Glutamatergic neuron (in vitro differentiated cells): ENCODE data around the gene ALKBH3. TPM values are rescaled to one million over a fixed set of nuclear protein-coding genes. Genes with fewer than 3 reads are reported as not detected.
A peak's percentile ranks its signal among the peaks of the same experiment; 100 is the strongest.

ENCODE experiments used
- DNase-seq: peaks from one replicate; pipeline ENCODE4 v3.0.0; 2022
- H3K27ac Mint-ChIP-seq: one replicate; pipeline ENCODE4 v1.8.0; 2020; ENCODE audit warnings: mild to moderate bottlenecking, mixed read lengths, inconsistent platforms; ENCODE audit not compliant: unreplicated experiment
- H3K27me3 Mint-ChIP-seq: one replicate; pipeline ENCODE4 v1.8.0; 2020; ENCODE audit warnings: mild to moderate bottlenecking, moderate library complexity, mixed read lengths, inconsistent platforms; ENCODE audit not compliant: unreplicated experiment
- H3K36me3 Mint-ChIP-seq: one replicate; pipeline ENCODE4 v1.8.0; 2020; ENCODE audit warnings: mild to moderate bottlenecking, mixed read lengths, inconsistent platforms; ENCODE audit not compliant: unreplicated experiment
- H3K4me1 Mint-ChIP-seq: one replicate; pipeline ENCODE4 v1.8.0; 2020; ENCODE audit warnings: mild to moderate bottlenecking, low read depth, mixed read lengths, inconsistent platforms; ENCODE audit not compliant: unreplicated experiment
- H3K4me3 Mint-ChIP-seq: one replicate; pipeline ENCODE4 v1.8.0; 2020; ENCODE audit warnings: mild to moderate bottlenecking, mixed read lengths, inconsistent platforms; ENCODE audit not compliant: unreplicated experiment
- H3K9me3 Mint-ChIP-seq: one replicate; pipeline ENCODE4 v1.8.0; 2020; ENCODE audit warnings: mild to moderate bottlenecking, moderate library complexity, mixed read lengths, inconsistent platforms; ENCODE audit not compliant: unreplicated experiment
- total RNA-seq: library from RNA; stranded (reverse); fragmentation: NEBNext Ultra II Directional; extraction: Animal tissue kit (Norgen Biotek cat#: 25700); gene quantifications from one replicate; pipeline ENCODE4 v1.2.1, GENCODE V29; 2021; ENCODE audit not compliant: unreplicated experiment
- TF ChIP-seq, protein P1 (sequence below): fragments of 200-600 bp; sonication (generic); IDR thresholded peaks from one replicate; pipeline ENCODE4 v1.5.0; 2021; ENCODE audit not compliant: partially characterized antibody, unreplicated experiment

The ALKBH3 gene
- total RNA-seq, 1 donor from 2014 or later: 30.4 TPM

DNA sequence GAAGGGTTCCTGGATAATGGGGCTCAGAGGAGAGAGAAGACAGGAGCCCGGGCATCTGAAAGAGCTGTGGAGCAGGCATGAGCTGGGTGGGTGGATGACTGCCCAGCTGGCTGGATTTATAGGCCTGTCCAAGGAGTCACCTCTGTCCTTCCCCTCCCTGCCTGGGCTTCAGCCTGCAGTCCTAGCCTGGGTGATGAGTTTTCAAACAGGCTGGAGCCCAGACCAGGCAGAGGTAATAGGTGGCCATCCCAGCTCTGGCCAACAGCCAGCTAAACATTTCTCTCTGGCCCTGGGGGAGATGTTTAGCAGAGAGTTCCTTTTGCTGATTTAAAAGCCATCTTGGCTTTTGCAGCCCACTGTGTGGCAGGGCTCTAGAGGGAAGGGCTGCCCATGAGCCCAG is 67.2 kb downstream of the ALKBH3 start:
- Mint-ChIP-seq H3K4me1 (peaks cover 26% of the 10 kb centered on the region), H3K9me3 (peaks cover 23% of the 10 kb centered on the region), H3K27ac (peak overlapping the region; percentile 89), H3K4me3 (peak overlapping the region; percentile 80), H3K36me3 (no peaks in the 10 kb centered on the region), H3K27me3 (peaks cover 17% of the 10 kb centered on the region)
- TF ChIP-seq, protein P1, sequence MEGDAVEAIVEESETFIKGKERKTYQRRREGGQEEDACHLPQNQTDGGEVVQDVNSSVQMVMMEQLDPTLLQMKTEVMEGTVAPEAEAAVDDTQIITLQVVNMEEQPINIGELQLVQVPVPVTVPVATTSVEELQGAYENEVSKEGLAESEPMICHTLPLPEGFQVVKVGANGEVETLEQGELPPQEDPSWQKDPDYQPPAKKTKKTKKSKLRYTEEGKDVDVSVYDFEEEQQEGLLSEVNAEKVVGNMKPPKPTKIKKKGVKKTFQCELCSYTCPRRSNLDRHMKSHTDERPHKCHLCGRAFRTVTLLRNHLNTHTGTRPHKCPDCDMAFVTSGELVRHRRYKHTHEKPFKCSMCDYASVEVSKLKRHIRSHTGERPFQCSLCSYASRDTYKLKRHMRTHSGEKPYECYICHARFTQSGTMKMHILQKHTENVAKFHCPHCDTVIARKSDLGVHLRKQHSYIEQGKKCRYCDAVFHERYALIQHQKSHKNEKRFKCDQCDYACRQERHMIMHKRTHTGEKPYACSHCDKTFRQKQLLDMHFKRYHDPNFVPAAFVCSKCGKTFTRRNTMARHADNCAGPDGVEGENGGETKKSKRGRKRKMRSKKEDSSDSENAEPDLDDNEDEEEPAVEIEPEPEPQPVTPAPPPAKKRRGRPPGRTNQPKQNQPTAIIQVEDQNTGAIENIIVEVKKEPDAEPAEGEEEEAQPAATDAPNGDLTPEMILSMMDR: no peak
- no peak for DNase-seq

DNA sequence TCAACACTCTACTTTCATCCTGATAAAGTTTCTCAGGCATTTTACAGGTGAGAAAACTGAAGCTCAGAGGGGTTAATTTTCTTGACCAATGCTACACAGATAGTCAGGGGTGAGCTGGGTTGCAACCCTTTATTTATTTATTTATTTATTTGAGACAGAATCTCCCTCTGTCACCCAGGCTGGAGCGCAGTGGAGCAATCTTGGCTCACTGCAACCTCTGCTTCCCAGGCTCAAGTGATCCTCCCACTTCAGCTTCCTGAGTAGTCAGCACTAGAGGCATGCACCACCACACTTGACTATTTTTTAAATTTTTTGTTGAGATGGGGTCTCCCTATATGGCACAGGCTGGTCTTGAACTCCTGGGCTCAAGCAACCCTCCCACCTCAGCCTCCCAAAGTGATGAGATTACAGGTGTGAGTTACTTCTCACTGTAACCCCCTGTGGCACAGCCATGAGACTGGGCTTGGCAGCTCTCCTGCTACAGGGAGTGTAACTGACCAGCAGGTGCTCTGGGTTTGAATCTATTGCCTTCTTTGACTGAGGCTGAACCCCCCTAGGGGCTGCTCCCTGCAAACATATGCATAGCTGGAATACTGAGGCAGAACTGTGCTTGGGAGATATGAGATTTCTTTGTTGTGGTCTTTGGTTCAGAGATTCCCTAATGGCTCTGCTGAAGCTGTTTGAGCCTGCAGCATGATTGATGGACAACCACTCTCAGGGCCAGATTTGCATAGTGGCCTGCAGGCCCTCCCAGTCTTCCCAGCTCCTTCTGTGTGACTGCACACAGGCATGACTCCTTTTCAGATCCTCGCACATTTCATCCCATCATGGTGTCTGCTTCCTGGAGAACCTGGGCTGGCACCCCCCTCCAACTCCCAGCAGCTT is 68.0 kb downstream of the ALKBH3 start:
- H3K9me3 Mint-ChIP-seq: peaks cover 20% of the 10 kb centered on the region
- TF ChIP-seq, protein P1: no peak
- DNase-seq: no peak
- H3K27ac Mint-ChIP-seq: peak overlapping the region; percentile 48
- peaks cover 26% of the 10 kb centered on the region for H3K4me1 Mint-ChIP-seq
- no peaks in the 10 kb centered on the region for H3K36me3 Mint-ChIP-seq
- no peak overlapping the region for H3K4me3 Mint-ChIP-seq
- peaks cover 14% of the 10 kb centered on the region for H3K27me3 Mint-ChIP-seq

DNA sequence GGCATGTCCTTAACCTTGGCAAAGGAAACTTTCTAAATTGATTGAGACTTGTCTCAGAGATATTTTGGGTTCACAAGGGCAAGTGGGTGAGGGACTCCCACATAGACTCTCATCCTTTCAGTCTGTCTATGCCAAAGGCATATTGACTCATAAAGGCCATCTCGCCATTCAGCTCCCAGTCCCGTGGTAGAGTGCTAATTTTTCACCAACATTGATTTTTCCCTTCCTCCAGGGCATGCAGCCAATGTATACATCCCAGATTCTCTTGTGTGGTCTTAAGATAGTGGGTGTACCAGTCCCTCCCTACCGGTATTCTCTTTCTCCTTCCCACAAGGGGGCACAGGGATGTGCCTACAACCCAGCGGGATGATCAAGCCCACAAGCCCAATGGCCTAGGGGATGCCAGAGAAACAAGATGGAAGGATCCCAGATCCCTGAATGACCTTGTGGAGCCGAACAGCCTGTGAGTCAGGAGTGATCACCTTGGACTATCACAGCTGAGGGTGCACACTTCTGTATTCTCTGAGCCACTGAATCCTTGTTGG is 69.8 kb downstream of the ALKBH3 start:
- peaks cover 11% of the 10 kb centered on the region for H3K9me3 Mint-ChIP-seq
- TF ChIP-seq, protein P1: no peak
- no peak overlapping the region for H3K4me3 Mint-ChIP-seq
- DNase-seq: no peak
- H3K4me1 Mint-ChIP-seq: peaks cover 26% of the 10 kb centered on the region
- no peak overlapping the region for H3K27ac Mint-ChIP-seq
- no peaks in the 10 kb centered on the region for H3K36me3 Mint-ChIP-seq
- peaks cover 4% of the 10 kb centered on the region for H3K27me3 Mint-ChIP-seq

DNA sequence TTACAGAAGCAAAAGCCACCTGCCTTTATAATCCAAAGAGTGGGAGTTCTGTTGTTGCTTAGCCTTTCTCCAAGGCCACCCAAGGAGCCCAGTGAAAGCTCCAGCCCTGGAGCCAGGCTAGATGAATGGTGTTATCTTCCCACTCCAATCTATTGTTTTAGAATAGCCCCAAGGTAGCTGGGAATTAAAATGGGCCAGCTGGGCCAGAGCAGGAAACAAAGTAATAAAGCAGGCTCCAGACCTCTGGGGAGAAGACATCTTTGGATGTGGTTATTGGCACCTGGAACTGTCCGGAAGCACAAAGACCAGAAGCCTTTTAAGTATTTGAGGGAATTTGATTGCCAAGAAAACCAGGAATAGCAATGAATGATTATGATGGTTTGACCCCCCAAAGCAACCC is 70.6 kb downstream of the ALKBH3 start:
- H3K36me3 Mint-ChIP-seq: no peaks in the 10 kb centered on the region

More for the DNA sequence above, 70.6 kb downstream of the ALKBH3 start:
- peaks cover 2% of the 10 kb centered on the region for H3K27me3 Mint-ChIP-seq
- peaks cover 9% of the 10 kb centered on the region for H3K9me3 Mint-ChIP-seq
- peaks cover 26% of the 10 kb centered on the region for H3K4me1 Mint-ChIP-seq
- TF ChIP-seq, protein P1: no peak
- DNase-seq: no peak
- no peak overlapping the region for H3K27ac Mint-ChIP-seq
- no peak overlapping the region for H3K4me3 Mint-ChIP-seq
